Fibroblast of lung (primary cell): Measurements from ENCODE around the gene DKK3. TPM values are rescaled to one million over a fixed set of nuclear protein-coding genes. Genes with fewer than 3 reads are reported as not detected.
A peak's percentile ranks its signal among the peaks of the same experiment; 100 is the strongest.

Experiments used
- DNase-seq, 2 donors: peaks; one replicate each; pipeline versions ENCODE4 v3.0.0 to v3.0.0-alpha.2; 2010; ENCODE audit warnings: low read depth in 2 of 2
- H2AFZ ChIP-seq: 2 replicates; pipeline ENCODE4 v1.5.1; 2012; ENCODE audit warnings: low read length, control low read depth, inconsistent platforms
- H3K27ac ChIP-seq: 2 replicates; pipeline ENCODE4 v1.5.1; 2011; ENCODE audit warnings: low read length, control low read depth; ENCODE audit not compliant: insufficient read depth
- H3K27me3 ChIP-seq: 2 replicates; pipeline ENCODE4 v1.5.1; 2011; ENCODE audit warnings: mild to moderate bottlenecking, low read length; ENCODE audit not compliant: control insufficient read depth, insufficient read depth
- H3K36me3 ChIP-seq: 2 replicates; pipeline ENCODE4 v1.5.1; 2011; ENCODE audit warnings: low read length; ENCODE audit not compliant: control insufficient read depth, insufficient read depth
- H3K4me1 ChIP-seq: 2 replicates; pipeline ENCODE4 v1.5.1; 2011; ENCODE audit warnings: low read length; ENCODE audit not compliant: control insufficient read depth, insufficient read depth; ENCODE audit errors: extremely low read depth
- H3K4me2 ChIP-seq: 2 replicates; pipeline ENCODE4 v1.5.1; 2011; ENCODE audit warnings: low read length, control low read depth; ENCODE audit not compliant: insufficient read depth; ENCODE audit errors: extremely low read depth
- H3K4me3 ChIP-seq, 4 experiments: fragments of 200-600 bp in 1 of 4; sonication (generic) in 1 of 4; replicated peaks in 1 of 4; 2 replicates each; pipeline ENCODE4 v1.5.1; 2011 to 2016; ENCODE audit warnings: low read length in 4 of 4, low read depth in 3 of 4, mild to moderate bottlenecking in 3 of 4, control low read depth in 2 of 4, inconsistent platforms in 1 of 4, mixed read lengths in 1 of 4; ENCODE audit not compliant: insufficient read depth in 1 of 4; ENCODE audit errors: control extremely low read depth in 1 of 4
- H3K79me2 ChIP-seq: 2 replicates; pipeline ENCODE4 v1.5.1; 2012; ENCODE audit warnings: mild to moderate bottlenecking, low read length, inconsistent platforms; ENCODE audit not compliant: control insufficient read depth, insufficient read depth
- H3K9ac ChIP-seq: 2 replicates; pipeline ENCODE4 v1.5.1; 2011; ENCODE audit warnings: mild to moderate bottlenecking, low read length, control low read depth; ENCODE audit not compliant: insufficient read depth
- H3K9me3 ChIP-seq: 2 replicates; pipeline ENCODE4 v1.5.1; 2012; ENCODE audit warnings: low read depth, low read length; ENCODE audit not compliant: control insufficient read depth, insufficient read depth
- H4K20me1 ChIP-seq: 2 replicates; pipeline ENCODE4 v1.5.1; 2011; ENCODE audit warnings: low read length; ENCODE audit not compliant: control insufficient read depth, insufficient read depth; ENCODE audit errors: extremely low read depth
- CTCF ChIP-seq, 2 donors: IDR thresholded peaks in 1 of 2; conservative IDR thresholded peaks in 1 of 2; 1 replicate in 1 of 2; 2 replicates in 1 of 2; pipeline ENCODE4 v1.5.1; 2011 to 2012; ENCODE audit warnings: low read length in 2 of 2, control low read depth in 1 of 2, inconsistent platforms in 1 of 2, low read depth in 1 of 2, mild to moderate bottlenecking in 1 of 2
- EZH2 ChIP-seq: IDR thresholded peaks from 2 replicates; pipeline ENCODE4 v1.5.1; 2012; ENCODE audit warnings: low read length, control low read depth, mild to moderate bottlenecking; ENCODE audit errors: missing control alignments
- polyA plus RNA-seq, 2 donors: library from polyadenylated mRNA; depleted of rRNA in 1 of 2; stranded (reverse) in 1 of 2; unstranded in 1 of 2; fragments of >200 nt; gene quantifications; 2 replicates each; pipeline ENCODE4 v1.2.1, GENCODE V29; 2011 to 2012; ENCODE audit warnings: missing spikeins in 1 of 2
- total RNA-seq: library from RNA; depleted of rRNA; stranded (reverse); fragments of >200 nt; gene quantifications from 2 replicates; pipeline ENCODE4 v1.2.1, GENCODE V29; 2014

The DKK3 gene
- total and polyA plus RNA-seq, 2 donors (not counting 1 experiment from before 2014, with no cell fraction given): 1,064 to 1,566 TPM

GRCh38 chr11:11975201-11976092, 33.0 kb downstream of the DKK3 start:
- no peak for TF ChIP-seq CTCF (conservative IDR thresholded peaks at IDR 0.05 in 1 of 2, IDR thresholded peaks at IDR 0.05 in 1 of 2; ENCODE audit: low read depth in 1 of 2, low read length in 2 of 2)
- TF ChIP-seq EZH2: no peak

GRCh38 chr11:11973866-11974265, 34.6 kb downstream of the DKK3 start:
- Histone ChIP-seq H3K79me2 (peaks cover 15% of the 10 kb centered on the region), H3K27ac (peak overlapping the region; percentile 54), H3K4me1 (peaks cover 63% of the 10 kb centered on the region), H3K9me3 (no peaks in the 10 kb centered on the region), H3K4me2 (peak overlapping the region; percentile 46), H3K36me3 (peaks cover 5% of the 10 kb centered on the region), H3K27me3 (no peaks in the 10 kb centered on the region), H3K4me3 (no peak overlapping the region), H2AFZ (no peak overlapping the region), H3K9ac (no peak overlapping the region), H4K20me1 (no peaks in the 10 kb centered on the region)
- TF ChIP-seq EZH2 (no peak), CTCF (conservative IDR thresholded peaks at IDR 0.05 in 1 of 2, IDR thresholded peaks at IDR 0.05 in 1 of 2; ENCODE audit: low read depth in 1 of 2, low read length in 2 of 2) (no peak)
- peak in 1 of 2 donors; percentile 66 for DNase-seq

More at GRCh38 chr11:11975201-11976092, 33.0 kb downstream of the DKK3 start:
- DNase-seq: no peak
- Histone ChIP-seq H3K9me3 (no peaks in the 10 kb centered on the region), H3K9ac (no peak overlapping the region), H3K4me3 (no peak overlapping the region), H3K27me3 (no peaks in the 10 kb centered on the region), H3K4me1 (peaks cover 67% of the 10 kb centered on the region), H3K27ac (peak overlapping the region; percentile 95), H2AFZ (no peak overlapping the region), H4K20me1 (no peaks in the 10 kb centered on the region), H3K36me3 (peaks cover 3% of the 10 kb centered on the region), H3K79me2 (peaks cover 12% of the 10 kb centered on the region), H3K4me2 (no peak overlapping the region)

GRCh38 chr11:11973361-11973800, 35.0 kb downstream of the DKK3 start:
- Histone ChIP-seq H3K27me3 (no peaks in the 10 kb centered on the region), H3K4me3 (no peak overlapping the region), H3K4me1 (peaks cover 61% of the 10 kb centered on the region), H3K27ac (peak overlapping the region; percentile 54), H3K9me3 (no peaks in the 10 kb centered on the region), H3K79me2 (peaks cover 13% of the 10 kb centered on the region), H3K4me2 (peak overlapping the region; percentile 46), H3K9ac (peak overlapping the region; percentile 10), H3K36me3 (peaks cover 5% of the 10 kb centered on the region), H4K20me1 (no peaks in the 10 kb centered on the region), H2AFZ (no peak overlapping the region)
- DNase-seq: peak; percentile 65 to 86
- TF ChIP-seq CTCF (conservative IDR thresholded peaks at IDR 0.05 in 1 of 2, IDR thresholded peaks at IDR 0.05 in 1 of 2; ENCODE audit: low read depth in 1 of 2, low read length in 2 of 2) (no peak), EZH2 (no peak)
